ENCODE results near the gene CNIH3. TPM values are rescaled to one million over a fixed set of nuclear protein-coding genes. Genes with fewer than 3 reads are reported as not detected.
A peak's percentile ranks its signal among the peaks of the same experiment; 100 is the strongest.

The CNIH3 gene
- total RNA-seq, 2 donors from 2014 or later, result 7.9 to 15.3 TPM

- WGBS, 2 donors, result 74 to 80% methylated on average over 9 of the region's 9 CpGs
- ATAC-seq (no peak), DNase-seq (no peak)
- H3K27ac ChIP-seq, result no peak overlapping the region
- H3K4me3 ChIP-seq, result no peak overlapping the region
- H3K36me3 ChIP-seq (replicated peaks in 1 of 2; ENCODE audit: insufficient read depth in 1 of 2, low read depth in 2 of 2), result no peaks in the 10 kb centered on the region
- no peak for TF ChIP-seq POLR2A (IDR thresholded peaks at IDR 0.05)
- TF ChIP-seq CTCF (IDR thresholded peaks at IDR 0.05), result no peak
- H3K4me1 ChIP-seq, result no peaks in the 10 kb centered on the region
- no peaks in the 10 kb centered on the region for H3K9me3 ChIP-seq
- intact Hi-C loops (cut with DNase I), result no loop called here
- H3K27me3 ChIP-seq, result no peaks in the 10 kb centered on the region
Measured at GRCh38 chr1:224743608-224744164, 127.6 kb downstream of the CNIH3 start.

- intact Hi-C loops (cut with DNase I), result no loop called here
- Histone ChIP-seq H3K4me1 (no peaks in the 10 kb centered on the region), H3K4me3 (no peak overlapping the region), H3K27ac (no peak overlapping the region), H3K9me3 (no peaks in the 10 kb centered on the region), H3K36me3 (replicated peaks in 1 of 2; ENCODE audit: insufficient read depth in 1 of 2, low read depth in 2 of 2) (no peaks in the 10 kb centered on the region), H3K27me3 (no peaks in the 10 kb centered on the region)
- no peak for ATAC-seq
- DNase-seq, result no peak
- no peak for TF ChIP-seq CTCF (IDR thresholded peaks at IDR 0.05)
- no peak for TF ChIP-seq POLR2A (IDR thresholded peaks at IDR 0.05)
- WGBS, 2 donors, result 87 to 97% methylated on average over 5 of the region's 5 CpGs
Measured at GRCh38 chr1:224744521-224744920, 128.4 kb downstream of the CNIH3 start.

GRCh38 chr1:224745394-224745793 is 129.3 kb downstream of the CNIH3 start:
- H3K36me3 ChIP-seq (replicated peaks in 1 of 2; ENCODE audit: insufficient read depth in 1 of 2, low read depth in 2 of 2), result no peaks in the 10 kb centered on the region
- TF ChIP-seq CTCF (IDR thresholded peaks at IDR 0.05) (no peak), POLR2A (IDR thresholded peaks at IDR 0.05) (no peak)
- H3K27me3 ChIP-seq, result no peaks in the 10 kb centered on the region
- no peak overlapping the region for H3K4me3 ChIP-seq
- no peaks in the 10 kb centered on the region for H3K4me1 ChIP-seq
- no peaks in the 10 kb centered on the region for H3K9me3 ChIP-seq
- WGBS, 2 donors, result 90 to 91% methylated on average over 1 of the region's 1 CpG
- no peak overlapping the region for H3K27ac ChIP-seq
- DNase-seq (no peak), ATAC-seq (no peak)
- intact Hi-C loops (cut with DNase I), result no loop called here

GRCh38 chr1:224745924-224746323 is 129.8 kb downstream of the CNIH3 start:
- no peaks in the 10 kb centered on the region for H3K27me3 ChIP-seq
- TF ChIP-seq POLR2A (IDR thresholded peaks at IDR 0.05), result no peak
- intact Hi-C loops (cut with DNase I), result no loop called here
- ATAC-seq (no peak), DNase-seq (no peak)
- no peak overlapping the region for H3K4me3 ChIP-seq
- no peaks in the 10 kb centered on the region for H3K4me1 ChIP-seq
- no peaks in the 10 kb centered on the region for H3K36me3 ChIP-seq (replicated peaks in 1 of 2; ENCODE audit: insufficient read depth in 1 of 2, low read depth in 2 of 2)
- no peak overlapping the region for H3K27ac ChIP-seq
- no peaks in the 10 kb centered on the region for H3K9me3 ChIP-seq
- WGBS, 2 donors, result 87 to 97% methylated on average over 4 of the region's 4 CpGs

GRCh38 chr1:224747578-224747977 is 131.5 kb downstream of the CNIH3 start:
- no peak overlapping the region for H3K27ac ChIP-seq
- no peak for ATAC-seq
- H3K9me3 ChIP-seq, result no peaks in the 10 kb centered on the region
- peak in 1 of 4 donors; percentile 10 for DNase-seq
- TF ChIP-seq POLR2A (IDR thresholded peaks at IDR 0.05) (no peak), CTCF (IDR thresholded peaks at IDR 0.05) (no peak)
- 47 to 62% methylated on average over 4 of the region's 4 CpGs for WGBS, 2 donors
- no peaks in the 10 kb centered on the region for H3K27me3 ChIP-seq
- no peak overlapping the region for H3K4me3 ChIP-seq
- no peaks in the 10 kb centered on the region for H3K36me3 ChIP-seq (replicated peaks in 1 of 2; ENCODE audit: insufficient read depth in 1 of 2, low read depth in 2 of 2)
- intact Hi-C loops (cut with DNase I), result no loop called here
- H3K4me1 ChIP-seq, result no peaks in the 10 kb centered on the region
